HEK293T (cell line): ENCODE results near the gene PSMB11.

Experiments used
- CTCF ChIA-PET: fragments of 350-600 bp; formaldehyde crosslinking; extraction: SDS; loops from one replicate; lab custom pipeline; 2021; ENCODE audit warnings: antibody characterized with exemption, inconsistent platforms; lab: Yijun Ruan, JAX
- POLR2A ChIA-PET: fragments of 350-600 bp; formaldehyde crosslinking; extraction: SDS; loops from one replicate; lab custom pipeline; 2020; ENCODE audit warnings: antibody characterized with exemption, inconsistent platforms; lab: Yijun Ruan, JAX
- DNase-seq: peaks from one replicate; pipeline ENCODE4 v3.0.0; 2012; ENCODE audit warnings: mixed read lengths; ENCODE audit errors: extremely low spot score
- ARNT ChIP-seq: fragments of 450-650 bp; IDR thresholded peaks from 2 replicates; pipeline ENCODE4 v1.6.1; 2017; ENCODE audit warnings: mild to moderate bottlenecking
- BHLHE40 ChIP-seq: fragments of 450-650 bp; IDR thresholded peaks from 2 replicates; pipeline ENCODE4 v1.6.1; 2016; ENCODE audit warnings: mild to moderate bottlenecking, moderate library complexity, borderline replicate concordance
- CTBP1 ChIP-seq: fragments of 450-650 bp; IDR thresholded peaks from 2 replicates; pipeline ENCODE4 v1.6.1; 2016; ENCODE audit warnings: borderline replicate concordance
- ELF4 ChIP-seq: fragments of 450-650 bp; IDR thresholded peaks from 2 replicates; pipeline ENCODE4 v1.6.1; 2017; ENCODE audit warnings: antibody characterized with exemption
- FOXA1 ChIP-seq: fragments of 450-650 bp; IDR thresholded peaks from 2 replicates; pipeline ENCODE4 v1.6.1; 2016; ENCODE audit warnings: mild to moderate bottlenecking
- FOXK2 ChIP-seq: fragments of 450-650 bp; IDR thresholded peaks from 2 replicates; pipeline ENCODE4 v1.6.1; 2016; ENCODE audit warnings: mild to moderate bottlenecking
- FOXM1 ChIP-seq: fragments of 450-650 bp; IDR thresholded peaks from 2 replicates; pipeline ENCODE4 v1.6.1; 2017; ENCODE audit warnings: mild to moderate bottlenecking, borderline replicate concordance
- HDGF ChIP-seq: fragments of 450-650 bp; IDR thresholded peaks from 2 replicates; pipeline ENCODE4 v1.6.1; 2017; ENCODE audit warnings: antibody characterized with exemption, borderline replicate concordance
- L3MBTL2 ChIP-seq: fragments of 450-650 bp; conservative IDR thresholded peaks from 2 replicates; pipeline ENCODE4 v1.6.1; 2016; ENCODE audit warnings: mild to moderate bottlenecking
- LEF1 ChIP-seq: fragments of 450-650 bp; IDR thresholded peaks from 2 replicates; pipeline ENCODE4 v1.6.1; 2017; ENCODE audit warnings: mild to moderate bottlenecking, borderline replicate concordance
- NFRKB ChIP-seq: fragments of 450-650 bp; IDR thresholded peaks from 2 replicates; pipeline ENCODE4 v1.6.1; 2016; ENCODE audit warnings: mild to moderate bottlenecking, moderate library complexity
- SP1 ChIP-seq: fragments of 450-650 bp; IDR thresholded peaks from 2 replicates; pipeline ENCODE4 v1.6.1; 2017
- SUZ12 ChIP-seq: fragments of 450-650 bp; IDR thresholded peaks from 2 replicates; pipeline ENCODE4 v1.6.1; 2016; ENCODE audit warnings: mild to moderate bottlenecking
- TARDBP ChIP-seq: fragments of 450-650 bp; IDR thresholded peaks from 2 replicates; pipeline ENCODE4 v1.6.1; 2016
- ZNF384 ChIP-seq: fragments of 450-650 bp; IDR thresholded peaks from 2 replicates; pipeline ENCODE4 v1.6.1; 2016
- TF ChIP-seq, protein P1 (sequence below): fragments of 450-650 bp; IDR thresholded peaks from 2 replicates; pipeline ENCODE4 v1.6.1; 2016

Gene PSMB11

DNA sequence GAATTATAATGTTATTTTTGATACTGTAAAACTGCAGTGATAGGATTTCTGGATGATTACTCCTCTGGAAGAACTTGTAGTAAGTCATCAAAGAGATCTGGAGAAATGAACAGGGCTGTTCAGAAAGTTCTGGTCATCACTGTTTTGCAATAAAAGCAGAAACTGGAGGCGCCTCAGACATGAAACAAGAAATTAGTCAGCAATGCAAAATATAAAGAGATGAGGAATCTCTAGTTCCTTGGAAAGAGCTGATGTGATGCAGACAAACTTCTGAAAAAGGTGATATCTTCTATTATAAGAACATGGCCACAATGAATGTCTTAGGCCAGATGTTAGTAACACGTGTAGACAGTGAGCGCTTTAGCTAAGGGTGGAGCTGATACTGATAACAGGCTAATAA is 43.4 kb downstream of the PSMB11 start:
- CTCF ChIA-PET = interaction anchor here (1.0 kb wide), 1 partner anchor 9 kb away, joined by 5 read pairs; no protein-coding TSS in a partner anchor
- TF ChIP-seq L3MBTL2 = no peak
- DNase-seq = no peak
- POLR2A ChIA-PET = interaction anchor here (2.9 kb wide), 1 partner anchor 10 kb away, joined by 27 read pairs; the partner anchor contains the start of genes ACIN1 and C14orf119

DNA sequence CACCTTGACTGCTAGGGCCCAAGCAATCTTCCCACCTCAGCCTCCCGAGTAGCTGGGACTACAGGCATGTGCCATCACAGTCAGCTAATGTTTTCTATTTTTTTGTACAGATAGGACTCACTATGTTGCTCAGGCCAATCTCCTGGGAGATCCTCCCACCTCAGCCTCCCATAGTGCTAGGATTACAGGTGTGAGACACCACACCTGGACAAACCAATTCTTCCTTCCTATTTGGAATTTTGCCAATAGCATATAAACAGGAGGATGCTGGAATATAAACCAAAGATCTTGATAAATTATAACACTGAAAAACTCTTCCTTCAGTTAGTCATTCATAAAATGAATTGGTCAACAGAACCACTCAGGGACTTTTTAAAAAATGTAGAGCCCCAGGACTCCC is 44.6 kb downstream of the PSMB11 start:
- TF ChIP-seq LEF1 = no peak
- no peak for TF ChIP-seq BHLHE40
- no peak for TF ChIP-seq SP1
- TF ChIP-seq ZNF384 = no peak
- no peak for TF ChIP-seq ARNT
- TF ChIP-seq, protein P1, sequence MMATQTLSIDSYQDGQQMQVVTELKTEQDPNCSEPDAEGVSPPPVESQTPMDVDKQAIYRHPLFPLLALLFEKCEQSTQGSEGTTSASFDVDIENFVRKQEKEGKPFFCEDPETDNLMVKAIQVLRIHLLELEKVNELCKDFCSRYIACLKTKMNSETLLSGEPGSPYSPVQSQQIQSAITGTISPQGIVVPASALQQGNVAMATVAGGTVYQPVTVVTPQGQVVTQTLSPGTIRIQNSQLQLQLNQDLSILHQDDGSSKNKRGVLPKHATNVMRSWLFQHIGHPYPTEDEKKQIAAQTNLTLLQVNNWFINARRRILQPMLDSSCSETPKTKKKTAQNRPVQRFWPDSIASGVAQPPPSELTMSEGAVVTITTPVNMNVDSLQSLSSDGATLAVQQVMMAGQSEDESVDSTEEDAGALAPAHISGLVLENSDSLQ = no peak
- no peak for TF ChIP-seq SUZ12
- TF ChIP-seq FOXM1 = no peak
- no peak for TF ChIP-seq TARDBP
- TF ChIP-seq FOXA1 = no peak
- TF ChIP-seq ELF4 = no peak
- TF ChIP-seq FOXK2 = no peak
- no peak for TF ChIP-seq CTBP1
- TF ChIP-seq NFRKB = no peak
- no peak for TF ChIP-seq L3MBTL2
- TF ChIP-seq HDGF = no peak
- ChIA-PET POLR2A (interaction anchor here (2.9 kb wide), 1 partner anchor 9 kb away, joined by 27 read pairs; the partner anchor contains the start of genes ACIN1 and C14orf119), CTCF (interaction anchor here (0.7 kb wide), 1 partner anchor 9 kb away, joined by 3 read pairs; no protein-coding TSS in a partner anchor)
- no peak for DNase-seq

DNA sequence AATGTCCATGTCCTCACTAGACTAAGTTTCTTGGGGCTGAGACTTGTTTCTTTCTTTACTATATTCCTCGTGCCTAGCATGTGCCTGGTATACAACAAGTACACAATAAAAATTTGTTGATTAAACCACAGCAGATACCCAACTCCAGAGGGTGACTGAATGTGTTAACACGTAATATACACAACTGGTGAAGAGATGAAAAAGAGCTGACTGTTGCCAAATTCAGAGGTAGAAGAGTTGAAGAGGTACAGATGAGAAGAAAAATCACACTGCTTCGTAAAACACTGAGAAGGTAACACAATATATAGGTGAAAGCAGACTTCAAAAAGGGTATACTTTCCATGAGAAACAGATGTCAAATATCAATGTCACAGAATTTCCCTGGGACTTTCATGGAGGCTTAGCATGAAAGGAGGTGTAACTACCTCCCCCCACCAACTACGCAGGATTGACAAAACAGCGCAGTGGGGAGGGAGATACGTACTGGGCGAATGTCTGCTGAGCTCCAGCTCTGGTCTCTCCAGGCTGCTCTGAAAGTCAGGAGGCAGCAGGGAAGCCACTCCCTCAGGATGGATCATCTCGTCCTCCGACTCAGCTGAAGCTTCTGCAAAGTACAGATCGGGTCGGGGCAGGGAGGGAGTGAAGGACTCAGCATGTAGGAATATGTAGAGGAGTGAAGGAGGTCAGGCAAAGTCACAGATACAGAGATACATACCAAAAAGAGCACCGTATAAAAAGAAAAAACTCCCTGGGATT is 47.7 kb downstream of the PSMB11 start:
- POLR2A ChIA-PET = interaction anchor here (1.6 kb wide), 1 partner anchor 18 kb away, joined by 5 read pairs; no protein-coding TSS in a partner anchor
- CTCF ChIA-PET = interaction anchor here (1.3 to 3.2 kb wide), 2 partner anchors 13 to 21 kb away, joined by 7 to 19 read pairs; no protein-coding TSS in a partner anchor
- DNase-seq = no peak
- TF ChIP-seq FOXA1 (no peak), L3MBTL2 (no peak), TARDBP (no peak)

DNA sequence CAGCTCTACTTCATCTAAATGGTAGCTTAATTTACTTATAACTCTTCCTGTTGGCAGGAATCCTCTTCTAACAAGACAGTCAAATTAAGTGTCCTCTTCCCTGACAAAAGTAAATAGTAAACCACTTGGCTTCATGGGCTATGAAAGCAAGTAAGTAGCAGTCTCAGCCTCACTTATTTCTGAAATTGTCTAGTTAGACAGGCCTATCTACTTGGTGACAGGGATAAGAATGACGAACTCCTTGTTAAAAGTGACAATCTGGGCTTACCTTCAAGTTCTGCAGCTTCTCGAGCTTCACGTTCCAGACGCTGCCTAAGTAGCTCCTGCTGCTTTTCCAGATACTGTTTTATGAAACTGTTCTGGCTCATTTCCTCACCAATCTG is 48.2 kb downstream of the PSMB11 start:
- TF ChIP-seq BHLHE40 (no peak), SUZ12 (no peak), L3MBTL2 (no peak), ZNF384 (no peak), FOXK2 (no peak), NFRKB (no peak), LEF1 (no peak), ARNT (no peak), CTBP1 (no peak), ELF4 (no peak), SP1 (no peak), TARDBP (no peak), FOXA1 (no peak)
- DNase-seq = no peak
- CTCF ChIA-PET = interaction anchor here (1.3 to 3.2 kb wide), 2 partner anchors 13 to 22 kb away, joined by 7 to 19 read pairs; no protein-coding TSS in a partner anchor
- POLR2A ChIA-PET = interaction anchor here (1.6 kb wide), 1 partner anchor 19 kb away, joined by 5 read pairs; no protein-coding TSS in a partner anchor

DNA sequence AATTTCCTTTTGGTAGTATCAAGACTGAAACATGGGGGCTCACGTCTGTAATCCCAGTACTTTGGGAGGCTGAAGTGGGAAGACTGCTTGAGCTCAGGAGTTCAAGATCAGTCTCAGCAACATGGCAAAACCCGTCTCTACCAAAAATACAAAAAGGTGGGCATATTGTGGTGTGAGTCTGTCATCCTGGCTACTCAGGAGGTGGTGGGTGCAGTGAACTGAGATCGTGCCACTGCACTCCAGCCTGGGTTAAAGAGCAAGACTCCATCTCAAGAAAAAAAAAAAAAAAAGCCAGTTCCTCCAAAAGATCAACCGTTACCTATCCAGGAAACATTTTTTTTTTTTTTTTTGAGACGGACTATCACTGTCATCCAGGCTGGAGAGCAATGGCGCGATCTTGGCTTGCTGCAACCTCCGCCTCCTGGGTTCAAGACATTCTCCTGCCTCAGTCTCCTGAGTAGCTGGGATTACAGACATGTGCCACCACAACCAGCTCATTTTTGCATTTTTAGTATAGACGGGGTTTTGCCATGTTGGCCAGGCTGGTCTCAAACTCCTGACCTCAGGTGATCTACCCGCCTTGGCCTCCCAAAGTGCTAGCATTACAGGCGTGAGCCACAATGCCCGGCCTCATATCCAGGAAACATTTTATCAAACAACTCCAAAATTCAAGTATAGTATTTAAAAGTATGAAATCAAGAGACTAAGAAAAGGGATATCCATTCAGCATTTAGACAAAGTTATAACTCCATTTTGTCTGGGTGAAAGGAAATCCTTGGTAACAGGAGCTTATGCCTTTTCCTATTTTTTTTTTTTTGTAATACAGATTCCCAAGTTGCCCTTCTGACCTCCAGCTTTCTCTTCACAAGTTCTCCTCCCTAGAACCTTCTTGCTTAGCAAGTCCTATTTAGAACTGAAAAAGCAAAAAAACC is 49.5 kb downstream of the PSMB11 start:
- DNase-seq = no peak
- POLR2A ChIA-PET = interaction anchor here (0.9 to 1.6 kb wide), 3 partner anchors 11 to 20 kb away, joined by 3 to 5 read pairs (median 4); no protein-coding TSS in a partner anchor
- TF ChIP-seq ZNF384 (no peak), FOXM1 (no peak), ARNT (no peak), NFRKB (no peak), CTBP1 (no peak), ELF4 (no peak), FOXA1 (no peak), BHLHE40 (no peak), SUZ12 (no peak)
- TF ChIP-seq, protein P1 = no peak
- CTCF ChIA-PET = interaction anchor here (0.7 to 3.2 kb wide), 4 partner anchors 15 to 245 kb away, joined by 4 to 19 read pairs (median 6); no protein-coding TSS in a partner anchor

DNA sequence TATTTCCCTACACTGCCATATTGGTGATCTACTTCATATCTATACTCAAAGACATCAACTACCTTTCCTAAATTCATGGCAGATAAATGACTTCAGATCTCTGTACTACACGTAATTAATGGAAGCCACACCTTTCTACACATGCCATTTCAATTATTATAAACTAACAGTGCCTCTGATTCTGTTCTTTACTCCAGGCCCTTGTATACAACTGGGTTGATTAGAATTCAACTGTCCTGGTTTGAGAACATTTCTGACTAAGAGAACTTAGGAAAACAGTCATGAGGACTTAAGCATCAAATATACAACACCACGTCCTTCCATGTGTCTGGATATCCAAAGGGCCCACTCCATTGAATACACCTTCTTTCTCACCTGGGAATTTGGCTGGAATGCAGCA is 51.1 kb downstream of the PSMB11 start:
- ChIA-PET POLR2A (interaction anchor here (1.3 kb wide), 1 partner anchor 22 kb away, joined by 4 read pairs; no protein-coding TSS in a partner anchor), CTCF (interaction anchor here (1.3 kb wide), 1 partner anchor 24 kb away, joined by 5 read pairs; no protein-coding TSS in a partner anchor)

More for the DNA sequence above, 51.1 kb downstream of the PSMB11 start:
- no peak for TF ChIP-seq CTBP1
- TF ChIP-seq L3MBTL2 = no peak
- TF ChIP-seq ELF4 = no peak
- TF ChIP-seq, protein P1 = no peak
- TF ChIP-seq LEF1 = no peak
- no peak for TF ChIP-seq FOXM1
- TF ChIP-seq SP1 = no peak
- no peak for TF ChIP-seq FOXA1
- no peak for TF ChIP-seq FOXK2
- TF ChIP-seq NFRKB = no peak
- TF ChIP-seq TARDBP = no peak
- TF ChIP-seq SUZ12 = no peak
- DNase-seq = no peak
